Cardiac muscle cell (in vitro differentiated cells and primary cell): ENCODE results near the gene ROCK2. TPM values are rescaled to one million over a fixed set of nuclear protein-coding genes. Genes with fewer than 3 reads are reported as not detected.

Experiments used
- DNase-seq, 2 donors: peaks; one replicate each; pipeline versions ENCODE4 v3.0.0 to v3.0.0-alpha.2; 2010 to 2017; ENCODE audit warnings: low read depth in 1 of 2, low spot score in 1 of 2
- H3K27ac ChIP-seq: fragments of 200-600 bp; sonication (generic); 2 replicates; pipeline ENCODE4 v1.5.1; 2016
- H3K27me3 ChIP-seq: fragments of 200-600 bp; sonication (generic); 2 replicates; pipeline ENCODE4 v1.6.0; 2016; ENCODE audit warnings: control low read depth
- H3K36me3 ChIP-seq: fragments of 200-600 bp; sonication (generic); 2 replicates; pipeline ENCODE4 v1.5.1; 2016; ENCODE audit warnings: control low read depth
- H3K4me1 ChIP-seq: fragments of 200-600 bp; sonication (generic); 2 replicates; pipeline ENCODE4 v1.8.1; 2017; ENCODE audit warnings: low read depth, mild to moderate bottlenecking, mixed run types
- H3K4me3 ChIP-seq: fragments of 200-600 bp; sonication (generic); 2 replicates; pipeline ENCODE4 v1.5.1; 2016; ENCODE audit warnings: mild to moderate bottlenecking
- H3K9me3 ChIP-seq: fragments of 200-600 bp; sonication (generic); 2 replicates; pipeline ENCODE4 v1.5.1; 2017; ENCODE audit warnings: low read depth, mild to moderate bottlenecking, control low read depth
- polyA plus RNA-seq: library from polyadenylated mRNA; unstranded; fragments of >200 nt; fragmentation: Nextera tagmentation; extraction: Ambion mirVana; gene quantifications from 2 replicates; pipeline ENCODE4 v1.2.1, GENCODE V29; 2016
- total RNA-seq: library from RNA; depleted of rRNA; stranded (reverse); fragments of >200 nt; gene quantifications from 2 replicates; pipeline ENCODE4 v1.2.3, GENCODE V29; 2016
- TF ChIP-seq, protein P1 (sequence below): IDR thresholded peaks from 2 replicates; pipeline ENCODE4 v1.5.1; 2012; ENCODE audit warnings: low read depth, mild to moderate bottlenecking, low read length

Gene ROCK2
- total and polyA plus RNA-seq, 2 experiments from 2014 or later: 18.9 to 31.7 TPM

DNA sequence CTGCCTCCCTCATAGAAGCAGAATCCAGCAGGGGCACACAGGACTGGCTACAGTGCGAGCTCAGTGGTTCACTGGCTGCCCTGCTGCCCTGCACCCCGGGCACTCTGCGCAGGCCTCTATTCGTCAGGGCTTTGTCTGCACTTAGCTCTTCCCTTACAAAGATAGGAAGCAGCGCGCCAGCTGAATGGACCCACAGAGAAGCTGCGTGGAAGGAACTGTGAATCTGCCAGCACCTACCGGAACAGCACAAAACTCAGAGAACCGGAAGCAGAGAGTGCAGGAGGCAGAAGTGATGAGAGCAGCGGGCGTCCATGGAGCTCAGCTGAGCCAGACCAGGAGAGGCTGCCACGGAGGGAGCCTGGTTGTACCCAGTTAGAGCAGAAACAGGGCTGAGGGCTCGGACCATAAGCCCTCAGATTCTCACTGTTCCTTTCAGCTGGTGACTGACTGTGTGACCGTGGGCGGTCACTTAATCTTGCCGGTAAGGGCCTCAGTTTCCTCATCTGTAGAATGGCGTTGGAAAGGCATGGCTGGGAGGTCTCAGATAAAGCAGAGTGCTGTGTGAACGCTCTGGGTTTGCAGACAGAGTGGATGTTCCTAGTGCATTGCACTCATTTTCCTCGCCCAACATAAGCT is 212.3 kb downstream of the ROCK2 start:
- Histone ChIP-seq H3K27me3 (peaks cover 3% of the 10 kb centered on the region), H3K4me3 (no peak overlapping the region), H3K9me3 (no peaks in the 10 kb centered on the region), H3K36me3 (no peaks in the 10 kb centered on the region), H3K27ac (no peak overlapping the region), H3K4me1 (no peaks in the 10 kb centered on the region)
- no peak for DNase-seq
- TF ChIP-seq, protein P1, sequence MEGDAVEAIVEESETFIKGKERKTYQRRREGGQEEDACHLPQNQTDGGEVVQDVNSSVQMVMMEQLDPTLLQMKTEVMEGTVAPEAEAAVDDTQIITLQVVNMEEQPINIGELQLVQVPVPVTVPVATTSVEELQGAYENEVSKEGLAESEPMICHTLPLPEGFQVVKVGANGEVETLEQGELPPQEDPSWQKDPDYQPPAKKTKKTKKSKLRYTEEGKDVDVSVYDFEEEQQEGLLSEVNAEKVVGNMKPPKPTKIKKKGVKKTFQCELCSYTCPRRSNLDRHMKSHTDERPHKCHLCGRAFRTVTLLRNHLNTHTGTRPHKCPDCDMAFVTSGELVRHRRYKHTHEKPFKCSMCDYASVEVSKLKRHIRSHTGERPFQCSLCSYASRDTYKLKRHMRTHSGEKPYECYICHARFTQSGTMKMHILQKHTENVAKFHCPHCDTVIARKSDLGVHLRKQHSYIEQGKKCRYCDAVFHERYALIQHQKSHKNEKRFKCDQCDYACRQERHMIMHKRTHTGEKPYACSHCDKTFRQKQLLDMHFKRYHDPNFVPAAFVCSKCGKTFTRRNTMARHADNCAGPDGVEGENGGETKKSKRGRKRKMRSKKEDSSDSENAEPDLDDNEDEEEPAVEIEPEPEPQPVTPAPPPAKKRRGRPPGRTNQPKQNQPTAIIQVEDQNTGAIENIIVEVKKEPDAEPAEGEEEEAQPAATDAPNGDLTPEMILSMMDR: no peak

DNA sequence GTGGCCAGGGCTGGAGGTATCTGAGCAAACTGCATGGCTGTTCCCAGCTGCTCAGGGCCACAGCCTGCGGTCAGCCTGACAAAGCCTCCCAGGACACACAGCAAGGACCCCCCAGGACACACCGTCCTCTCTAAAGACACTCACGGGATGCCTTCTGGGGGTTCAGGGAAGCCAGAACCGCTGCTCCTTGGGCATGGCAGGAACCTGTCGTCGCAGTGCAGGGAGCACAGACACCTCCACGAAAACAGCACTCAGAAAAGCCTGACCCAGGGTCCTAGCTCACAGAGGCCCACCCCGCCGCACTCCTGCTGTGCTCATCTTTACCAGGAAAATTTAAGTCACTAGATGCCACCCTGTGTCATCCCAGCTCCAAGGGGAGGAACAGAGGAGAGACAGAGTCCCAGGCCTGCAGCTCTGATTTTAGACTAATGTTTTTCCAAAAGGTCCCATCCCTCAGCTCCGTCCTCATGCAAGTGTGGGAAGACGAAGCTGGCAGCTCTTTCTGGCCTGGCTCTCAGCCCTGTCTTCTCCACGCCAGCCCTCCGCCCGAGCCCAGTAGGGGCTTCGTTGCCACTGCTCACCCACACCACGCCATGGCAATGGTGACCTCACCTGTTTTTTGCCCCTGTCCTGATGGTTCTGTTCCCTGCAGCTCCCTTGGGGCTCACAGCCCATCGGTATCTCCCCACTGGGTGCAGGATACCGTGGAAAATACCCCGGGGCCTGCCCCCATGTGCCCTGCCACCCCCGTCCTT is 213.1 kb downstream of the ROCK2 start:
- TF ChIP-seq, protein P1: no peak
- H3K27ac ChIP-seq: no peak overlapping the region
- DNase-seq: no peak
- H3K27me3 ChIP-seq: peaks cover 3% of the 10 kb centered on the region
- H3K4me3 ChIP-seq: no peak overlapping the region
- no peaks in the 10 kb centered on the region for H3K9me3 ChIP-seq
- H3K4me1 ChIP-seq: no peaks in the 10 kb centered on the region
- no peaks in the 10 kb centered on the region for H3K36me3 ChIP-seq

Other genes with a start within 250 kb of the ROCK2 start
- gene SLC66A3, start 189.2 kb downstream of the ROCK2 start, total RNA-seq: 14.9 and 16.7 TPM in 2 replicates
- 7.1 and 15.5 TPM in 2 replicates for gene SLC66A3, start 189.2 kb downstream of the ROCK2 start, polyA plus RNA-seq
- 22.6 and 27.2 TPM in 2 replicates for gene E2F6, start 121.5 kb upstream of the ROCK2 start, total RNA-seq
- gene E2F6, start 121.5 kb upstream of the ROCK2 start, polyA plus RNA-seq: 22.6 and 23.5 TPM in 2 replicates
- 32.6 and 50.5 TPM in 2 replicates for gene GREB1, start 189.4 kb upstream of the ROCK2 start, total RNA-seq
- gene GREB1, start 189.4 kb upstream of the ROCK2 start, polyA plus RNA-seq: 27.1 and 36.8 TPM in 2 replicates